ENCODE data around the gene KRTAP2-2.
"Not testable (repeated sequence)": the region's sequence is repeated elsewhere in the genome, so short reads cannot be mapped to it uniquely, and the experiment has no call there.

KRTAP2-2 gene

GRCh38 chr17:41049110-41049509, 5.9 kb downstream of the KRTAP2-2 start:
- TF ChIP-seq CTCF (IDR thresholded peaks at IDR 0.05), result no peak

- no peak for TF ChIP-seq CTCF (IDR thresholded peaks at IDR 0.05)
Measured at GRCh38 chr17:41048441-41048840, 6.6 kb downstream of the KRTAP2-2 start.

- not testable (repeated sequence) for TF ChIP-seq CTCF (IDR thresholded peaks at IDR 0.05)
Measured at GRCh38 chr17:41046735-41047465, 8.1 kb downstream of the KRTAP2-2 start, which contains the start of gene KRTAP2-1. Gene KRTAP2-1 (minus strand): TSS chr17:41047316. CDS start chr17:41047267, 49 bp downstream.

GRCh38 chr17:41042953-41043352, 12.1 kb downstream of the KRTAP2-2 start:
- TF ChIP-seq CTCF (IDR thresholded peaks at IDR 0.05), result no peak

GRCh38 chr17:41040783-41041571, 14.1 kb downstream of the KRTAP2-2 start, which contains the start of gene KRTAP1-1:
Gene KRTAP1-1 (minus strand): TSS chr17:41041450. CDS start chr17:41041397, 53 bp downstream.
- not testable (repeated sequence) for TF ChIP-seq CTCF (IDR thresholded peaks at IDR 0.05)

GRCh38 chr17:41037853-41038350, 17.1 kb downstream of the KRTAP2-2 start:
- TF ChIP-seq CTCF (IDR thresholded peaks at IDR 0.05), result no peak

GRCh38 chr17:41034346-41034935, 20.6 kb downstream of the KRTAP2-2 start, which contains the start of gene KRTAP1-3:
Gene KRTAP1-3 (minus strand): TSS chr17:41034874. CDS start chr17:41034821, 53 bp downstream.
- not testable (repeated sequence) for TF ChIP-seq CTCF (IDR thresholded peaks at IDR 0.05)
